ENCODE measurements around the gene MED16. TPM values are rescaled to one million over a fixed set of nuclear protein-coding genes. Genes with fewer than 3 reads are reported as not detected.
A peak's percentile ranks its signal among the peaks of the same experiment; 100 is the strongest.

The MED16 gene
- total and polyA plus RNA-seq, 2 of the 13 experiments (the other 11 are each of a cell fraction or from before 2014, with no cell fraction given) = 13.3 to 14.8 TPM

- TF ChIP-seq ZNF609 (CRISPR knock-in tag; IDR thresholded peaks at IDR 0.05; ENCODE audit: borderline replicate concordance) = peak; percentile 59; the same call in 1 of the 2 replicates
- TF ChIP-seq PBX2 (CRISPR knock-in tag; IDR thresholded peaks at IDR 0.05) = no peak
- no peak for TF ChIP-seq ZNF639 (CRISPR knock-in tag; conservative IDR thresholded peaks at IDR 0.05)
- peak; percentile 55 for TF ChIP-seq NCOR1 (IDR thresholded peaks at IDR 0.05; ENCODE audit: borderline replicate concordance, low read length)
- TF ChIP-seq ZNF839 (CRISPR knock-in tag; IDR thresholded peaks at IDR 0.05; ENCODE audit: borderline replicate concordance) = no peak
- TF ChIP-seq YEATS4 (CRISPR knock-in tag; IDR thresholded peaks at IDR 0.05; ENCODE audit: borderline replicate concordance) = 0 out of 2 replicates have a peak, but pooled peaks have one; percentile 30
- no peak for TF ChIP-seq ZNF781 (CRISPR knock-in tag; IDR thresholded peaks at IDR 0.05; ENCODE audit: borderline replicate concordance, not compliant biosample characterization)
- no peak for TF ChIP-seq FOXC1 (CRISPR knock-in tag; IDR thresholded peaks at IDR 0.05; ENCODE audit: borderline replicate concordance)
- TF ChIP-seq CCDC6 (CRISPR knock-in tag; IDR thresholded peaks at IDR 0.05) = no peak
- peak; percentile 25; the same call in 1 of the 2 replicates for TF ChIP-seq ZNF687 (CRISPR knock-in tag; IDR thresholded peaks at IDR 0.05)
These were observed 33.8 kb upstream of the MED16 start (continued) for GRCh38 chr19:926589-927350.
